NCI-H526 treated with DMSO at 0.1 percent for 48 hours (cell line): ENCODE results near the gene PER3.
A peak's percentile ranks its signal among the peaks of the same experiment; 100 is the strongest.
"Not testable (repeated sequence)": the region's sequence is repeated elsewhere in the genome, so short reads cannot be mapped to it uniquely, and the experiment has no call there.

Experiments
- DNase-seq: peaks from one replicate; lab custom pipeline; 2025; lab: John Stamatoyannopoulos, UW

Gene PER3

GRCh38 chr1:7780976-7781375 is 3.1 kb upstream of the PER3 start:
- no peak for DNase-seq

- no peak for DNase-seq
These were observed 2.6 kb upstream of the PER3 start for GRCh38 chr1:7781501-7781900.

GRCh38 chr1:7781923-7782495 is 2.1 kb upstream of the PER3 start:
- DNase-seq = no peak

- DNase-seq = peak; percentile 40
These were observed 846 bp upstream of the PER3 start for GRCh38 chr1:7783178-7783711.

GRCh38 chr1:7784492-7785071 is 491 bp downstream of the PER3 start:
- no peak for DNase-seq

GRCh38 chr1:7785108-7785507 is 1.0 kb downstream of the PER3 start:
- no peak for DNase-seq

GRCh38 chr1:7786795-7787194 is 2.7 kb downstream of the PER3 start:
- no peak for DNase-seq

- DNase-seq = no peak
These were observed 5.7 kb downstream of the PER3 start for GRCh38 chr1:7789828-7790227.

GRCh38 chr1:7791027-7791426 is 6.9 kb downstream of the PER3 start:
- DNase-seq = not testable (repeated sequence)

- no peak for DNase-seq
These were observed 11.3 kb downstream of the PER3 start for GRCh38 chr1:7795406-7795805.

- DNase-seq = no peak
These were observed 21.4 kb downstream of the PER3 start for GRCh38 chr1:7805460-7805859.

- no peak for DNase-seq
These were observed 24.3 kb downstream of the PER3 start for GRCh38 chr1:7808253-7808844.

GRCh38 chr1:7809742-7810141 is 25.7 kb downstream of the PER3 start:
- DNase-seq = no peak

- DNase-seq = no peak
These were observed 26.3 kb downstream of the PER3 start for GRCh38 chr1:7810395-7810794.

- DNase-seq = no peak
These were observed 27.4 kb downstream of the PER3 start for GRCh38 chr1:7811476-7811875.

GRCh38 chr1:7813677-7814373 is 29.7 kb downstream of the PER3 start:
- no peak for DNase-seq

- DNase-seq = no peak
These were observed 37.2 kb downstream of the PER3 start for GRCh38 chr1:7821282-7821681.

GRCh38 chr1:7824701-7825100 is 40.6 kb downstream of the PER3 start:
- no peak for DNase-seq

GRCh38 chr1:7826363-7826762 is 42.3 kb downstream of the PER3 start:
- DNase-seq = no peak

- no peak for DNase-seq
These were observed 43.2 kb downstream of the PER3 start for GRCh38 chr1:7827126-7827955.

- no peak for DNase-seq
These were observed 47.4 kb downstream of the PER3 start for GRCh38 chr1:7831458-7831857.

- no peak for DNase-seq
These were observed 48.9 kb downstream of the PER3 start for GRCh38 chr1:7833035-7833434.
